ENCODE measurements around the gene VWA3A.

VWA3A gene

DNA sequence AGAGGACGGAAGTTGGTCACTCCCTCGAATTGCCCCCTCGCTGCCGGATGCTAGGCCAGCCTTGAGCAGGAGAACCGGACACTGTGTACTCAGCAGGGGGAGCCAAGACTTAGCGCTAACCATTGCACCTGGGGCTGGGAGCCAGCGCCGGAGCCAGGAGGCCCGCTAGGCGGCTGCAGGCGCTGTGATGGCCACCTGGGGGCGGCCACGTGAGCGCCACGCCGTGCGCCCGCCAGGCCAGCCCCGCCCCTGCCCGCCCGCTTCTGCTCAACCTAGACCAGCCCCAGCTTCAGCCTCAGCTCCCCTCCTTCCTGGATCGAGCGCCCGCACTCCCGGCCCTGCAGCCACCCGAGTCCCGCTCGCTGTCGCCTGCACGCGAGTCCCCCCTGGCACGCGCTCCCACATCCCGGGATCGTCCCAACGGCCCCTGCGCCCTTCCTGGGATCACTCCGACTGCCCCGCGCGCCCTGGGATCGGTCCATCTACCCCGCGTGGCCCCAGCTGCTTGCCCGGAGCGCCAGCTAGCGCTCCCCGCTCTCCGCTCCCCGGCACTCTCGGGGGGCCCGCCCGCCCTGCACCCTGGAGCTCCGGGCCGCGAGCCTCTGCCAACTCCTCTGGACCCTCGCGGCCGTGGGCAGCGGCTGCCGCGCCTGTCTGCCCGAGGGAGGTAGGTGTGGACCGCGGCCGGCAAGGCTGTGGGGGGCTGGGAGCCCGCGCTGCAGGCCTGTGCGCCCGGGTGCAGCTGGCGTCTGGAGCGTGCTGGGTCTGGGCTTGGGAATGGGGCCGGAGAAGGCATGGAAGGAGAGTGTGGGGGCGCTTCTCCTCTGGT lies 113.9 kb downstream of the VWA3A start, which contains the start of gene EEF2K:
Gene EEF2K (plus strand): TSS at position 266 of the 829 bp plus-strand sequence. CDS start 19,452 bp downstream, outside the sequence.
- DNase-seq = peak; percentile 90

All from DMS 273 treated with DMSO at 0.1 percent for 48 hours (cell line).